Bronchial epithelial cell (primary cell): Measurements from ENCODE around the gene DOCK1. TPM values are rescaled to one million over a fixed set of nuclear protein-coding genes. Genes with fewer than 3 reads are reported as not detected.
A peak's percentile ranks its signal among the peaks of the same experiment; 100 is the strongest.

Experiments
- DNase-seq: peaks from one replicate; pipeline ENCODE4 v3.0.0-alpha.2; 2010; ENCODE audit warnings: low read depth
- FAIRE-seq: peaks from 2 replicates; lab custom pipeline; 2011; peaks lifted over from hg19 to GRCh38; lab: Jason Lieb, UNC
- H3K27me3 ChIP-seq: 2 replicates; pipeline ENCODE4 v1.5.1; 2011; ENCODE audit warnings: low read length; ENCODE audit not compliant: control insufficient read depth, insufficient read depth
- H3K36me3 ChIP-seq: 2 replicates; pipeline ENCODE4 v1.5.1; 2011; ENCODE audit warnings: low read length; ENCODE audit not compliant: control insufficient read depth, insufficient read depth
- H3K4me3 ChIP-seq: 2 replicates; pipeline ENCODE4 v1.5.1; 2011; ENCODE audit warnings: mild to moderate bottlenecking, low read depth, low read length, control low read depth
- total RNA-seq: library from RNA; depleted of rRNA; stranded (reverse); fragments of >200 nt; gene quantifications from 2 replicates; pipeline ENCODE4 v1.2.1, GENCODE V29; 2014
- TF ChIP-seq, protein P1 (sequence below): IDR thresholded peaks from 2 replicates; pipeline ENCODE4 v1.5.1; 2011; ENCODE audit warnings: mild to moderate bottlenecking, moderate library complexity, low read length, control low read depth, inconsistent platforms; ENCODE audit not compliant: insufficient read depth, severe bottlenecking

Gene DOCK1
- total RNA-seq, 1 donor from 2014 or later: 173 TPM

DNA sequence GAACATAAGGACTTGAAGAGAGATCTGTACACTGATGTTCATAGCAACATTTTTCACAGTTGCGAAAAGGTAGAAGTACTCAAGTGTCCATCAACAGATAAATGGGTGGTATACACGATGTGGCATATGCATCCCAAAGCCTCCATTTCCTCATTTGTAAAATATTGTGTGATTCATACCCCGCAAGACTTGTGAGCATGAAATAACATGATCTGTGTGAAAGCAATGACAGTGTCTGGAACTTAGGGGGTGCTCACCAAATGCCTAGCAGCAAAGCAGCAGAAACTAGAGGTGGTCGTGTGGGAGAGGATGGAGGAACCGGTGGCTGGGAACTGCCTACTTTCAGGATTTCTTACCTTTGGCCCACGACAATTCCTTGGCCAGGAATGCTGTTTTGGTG lies 426.5 kb downstream of the DOCK1 start:
- no peak for FAIRE-seq
- DNase-seq: peak; percentile 57
- Histone ChIP-seq H3K27me3 (no peaks in the 10 kb centered on the region), H3K36me3 (no peaks in the 10 kb centered on the region), H3K4me3 (no peak overlapping the region)
- TF ChIP-seq, protein P1, sequence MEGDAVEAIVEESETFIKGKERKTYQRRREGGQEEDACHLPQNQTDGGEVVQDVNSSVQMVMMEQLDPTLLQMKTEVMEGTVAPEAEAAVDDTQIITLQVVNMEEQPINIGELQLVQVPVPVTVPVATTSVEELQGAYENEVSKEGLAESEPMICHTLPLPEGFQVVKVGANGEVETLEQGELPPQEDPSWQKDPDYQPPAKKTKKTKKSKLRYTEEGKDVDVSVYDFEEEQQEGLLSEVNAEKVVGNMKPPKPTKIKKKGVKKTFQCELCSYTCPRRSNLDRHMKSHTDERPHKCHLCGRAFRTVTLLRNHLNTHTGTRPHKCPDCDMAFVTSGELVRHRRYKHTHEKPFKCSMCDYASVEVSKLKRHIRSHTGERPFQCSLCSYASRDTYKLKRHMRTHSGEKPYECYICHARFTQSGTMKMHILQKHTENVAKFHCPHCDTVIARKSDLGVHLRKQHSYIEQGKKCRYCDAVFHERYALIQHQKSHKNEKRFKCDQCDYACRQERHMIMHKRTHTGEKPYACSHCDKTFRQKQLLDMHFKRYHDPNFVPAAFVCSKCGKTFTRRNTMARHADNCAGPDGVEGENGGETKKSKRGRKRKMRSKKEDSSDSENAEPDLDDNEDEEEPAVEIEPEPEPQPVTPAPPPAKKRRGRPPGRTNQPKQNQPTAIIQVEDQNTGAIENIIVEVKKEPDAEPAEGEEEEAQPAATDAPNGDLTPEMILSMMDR: no peak

DNA sequence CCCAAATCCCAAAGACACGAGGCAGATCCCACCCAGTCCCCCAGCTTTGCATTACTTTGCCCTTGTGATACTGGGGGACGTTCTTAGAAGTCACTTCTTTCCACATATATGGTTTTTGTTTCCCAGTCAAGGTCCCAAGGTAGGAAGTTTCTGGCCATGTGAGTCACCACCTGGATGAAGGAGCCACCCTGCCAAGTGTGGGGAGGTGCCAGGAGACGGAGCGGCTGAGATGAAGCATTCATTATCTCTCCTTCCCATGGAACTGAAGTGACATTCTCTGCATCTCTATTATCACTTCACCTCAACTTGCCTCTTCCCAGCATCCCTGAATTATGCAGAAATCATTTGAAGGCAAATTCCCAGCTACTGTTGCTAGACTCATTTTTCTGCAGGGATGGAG lies 427.4 kb downstream of the DOCK1 start:
- Histone ChIP-seq H3K36me3 (no peaks in the 10 kb centered on the region), H3K4me3 (no peak overlapping the region), H3K27me3 (no peaks in the 10 kb centered on the region)
- FAIRE-seq: no peak
- DNase-seq: peak; percentile 12
- TF ChIP-seq, protein P1: no peak

DNA sequence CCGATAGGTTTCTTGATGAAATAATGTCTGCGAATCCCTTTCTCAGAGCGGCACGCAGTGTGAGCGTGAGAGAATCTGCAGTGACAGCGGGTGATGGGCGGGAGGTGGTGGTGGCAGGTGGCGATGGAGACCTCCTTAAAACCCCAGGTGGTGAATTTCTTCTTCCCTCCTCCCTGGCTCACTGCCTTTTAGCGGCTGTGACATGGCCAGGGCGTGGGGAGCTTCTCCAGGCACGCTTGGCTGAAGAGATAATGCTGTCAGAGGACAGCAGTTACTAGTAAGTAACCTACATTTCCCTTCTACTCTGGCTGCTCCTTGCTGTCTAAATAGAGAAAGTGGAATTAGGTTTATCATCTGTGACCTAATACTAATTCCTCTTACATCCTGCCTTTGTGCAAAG lies 432.6 kb downstream of the DOCK1 start:
- H3K27me3 ChIP-seq: no peaks in the 10 kb centered on the region
- FAIRE-seq (no peak), DNase-seq (no peak)
- no peak overlapping the region for H3K4me3 ChIP-seq
- no peaks in the 10 kb centered on the region for H3K36me3 ChIP-seq
- TF ChIP-seq, protein P1: no peak

DNA sequence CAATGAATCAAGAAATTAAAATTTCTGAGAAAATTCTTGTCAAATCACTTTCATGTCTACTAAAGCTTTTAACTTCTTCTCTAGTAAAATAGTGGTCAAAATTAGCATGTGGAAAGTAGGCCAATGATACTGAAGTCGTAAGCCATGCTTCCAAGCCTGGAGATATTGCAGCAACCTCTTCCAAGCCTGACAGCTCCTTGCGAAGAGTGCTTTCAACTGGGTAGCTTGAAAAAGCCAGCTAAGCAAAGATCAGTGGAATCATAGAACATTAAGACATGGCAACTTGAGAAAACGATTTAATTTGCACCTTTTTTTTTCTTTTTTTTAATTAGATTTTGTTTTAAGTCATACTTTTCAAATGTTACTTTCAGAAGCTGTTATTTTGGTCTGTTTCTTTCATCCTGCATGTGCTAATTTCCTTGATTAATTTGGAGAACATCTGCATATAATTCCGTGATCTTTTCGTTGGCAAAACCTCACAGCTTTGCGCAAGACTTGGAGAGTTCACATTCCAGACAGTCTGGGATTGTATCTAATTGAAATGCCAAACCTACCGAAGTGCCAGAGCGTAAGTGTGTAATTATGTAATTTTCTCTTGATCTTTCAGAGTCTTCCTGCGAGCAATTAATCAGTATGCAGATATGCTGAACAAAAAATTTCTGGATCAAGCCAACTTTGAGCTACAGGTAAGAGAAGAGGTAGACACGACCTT lies 433.3 kb downstream of the DOCK1 start:
- H3K4me3 ChIP-seq: no peak overlapping the region
- no peaks in the 10 kb centered on the region for H3K27me3 ChIP-seq
- DNase-seq (no peak), FAIRE-seq (no peak)
- TF ChIP-seq, protein P1: no peak
- H3K36me3 ChIP-seq: no peaks in the 10 kb centered on the region

DNA sequence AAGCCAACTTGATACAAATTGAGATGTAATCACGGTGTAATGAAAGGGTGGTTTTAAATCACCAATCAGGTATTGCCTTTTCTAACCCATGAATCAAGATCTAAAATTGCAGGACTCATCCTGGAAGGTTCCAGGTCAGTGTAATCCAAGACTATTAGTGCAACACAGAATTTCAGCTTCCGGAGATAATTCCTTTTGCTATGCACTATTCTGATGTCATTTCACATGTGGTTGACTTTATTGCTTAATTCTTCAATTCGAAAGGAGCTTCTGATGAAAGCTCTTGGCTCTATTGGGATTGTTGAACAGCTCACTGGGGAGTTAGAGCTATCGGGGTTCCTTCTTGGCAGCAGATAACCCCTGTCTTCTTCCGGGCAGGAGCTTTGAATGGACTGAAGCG lies 438.6 kb downstream of the DOCK1 start:
- no peak for FAIRE-seq
- Histone ChIP-seq H3K27me3 (no peaks in the 10 kb centered on the region), H3K4me3 (no peak overlapping the region), H3K36me3 (peaks cover 7% of the 10 kb centered on the region)
- TF ChIP-seq, protein P1: no peak
- DNase-seq: no peak

DNA sequence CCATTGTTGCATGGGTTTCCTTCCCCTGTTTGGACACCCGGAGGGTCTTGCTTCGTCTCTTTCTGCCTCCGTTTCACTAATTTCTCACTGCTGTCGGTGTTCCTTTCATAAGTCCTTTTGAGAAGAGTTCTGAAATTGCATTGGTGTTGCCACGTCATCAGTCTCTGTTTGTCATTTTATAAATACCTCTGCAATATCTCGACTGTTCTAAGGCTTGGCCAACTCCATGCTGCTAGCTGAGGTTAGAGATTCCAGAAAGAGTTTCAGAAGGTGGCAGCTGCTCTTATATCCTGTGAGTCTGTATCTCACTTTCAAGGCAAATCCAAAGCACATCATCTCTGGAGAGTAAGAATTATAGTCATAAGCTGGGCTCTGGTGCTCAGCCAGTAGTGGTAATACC lies 439.1 kb downstream of the DOCK1 start:
- DNase-seq (no peak), FAIRE-seq (no peak)

More for the DNA sequence above, 439.1 kb downstream of the DOCK1 start:
- H3K4me3 ChIP-seq: no peak overlapping the region
- TF ChIP-seq, protein P1: no peak
- H3K36me3 ChIP-seq: peaks cover 7% of the 10 kb centered on the region
- H3K27me3 ChIP-seq: no peaks in the 10 kb centered on the region
